Measurements from ENCODE around the gene SLC35F3. TPM values are rescaled to one million over a fixed set of nuclear protein-coding genes. Genes with fewer than 3 reads are reported as not detected.
"Not testable (repeated sequence)": the region's sequence is repeated elsewhere in the genome, so short reads cannot be mapped to it uniquely, and the experiment has no call there.

SLC35F3 gene
- total and polyA plus RNA-seq, 4 donors, result 0.01 to 0.37 (median 0.08) TPM; not detected in 1

DNA sequence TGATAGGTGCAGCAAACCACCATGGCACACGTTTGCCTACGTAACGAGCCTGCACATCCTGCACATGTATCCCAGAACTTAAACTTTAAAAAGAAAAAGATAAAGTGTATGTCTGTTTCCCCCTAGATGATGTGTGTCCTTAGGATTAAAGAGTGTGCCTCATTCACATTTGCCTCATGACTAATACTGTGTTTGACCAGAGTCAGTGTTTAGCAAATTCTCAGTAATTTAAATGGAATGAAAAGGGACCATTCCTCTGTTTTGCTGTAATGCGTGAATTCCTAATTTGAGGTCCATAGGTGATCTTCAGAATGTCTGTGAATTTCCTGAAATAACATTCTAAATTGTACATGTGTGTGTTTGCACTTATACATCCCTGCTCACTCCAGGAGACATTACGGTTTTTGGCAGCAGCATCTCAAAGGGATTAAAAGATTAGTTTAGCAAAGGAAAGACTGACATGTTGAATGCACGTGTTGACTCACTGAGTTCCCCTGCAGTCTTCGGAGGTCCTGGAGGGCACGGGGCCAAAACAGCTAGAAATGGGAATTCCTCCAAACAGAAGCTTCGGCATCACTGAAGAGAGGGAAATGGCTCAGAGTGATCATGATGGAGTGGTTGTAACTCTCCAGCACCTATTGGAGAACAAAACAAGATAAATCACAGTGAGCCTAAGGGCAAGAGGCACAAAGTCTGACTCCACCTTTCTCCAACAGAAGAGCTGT lies 19.1 kb upstream of the SLC35F3 start (continued):
- TF ChIP-seq, protein P1, sequence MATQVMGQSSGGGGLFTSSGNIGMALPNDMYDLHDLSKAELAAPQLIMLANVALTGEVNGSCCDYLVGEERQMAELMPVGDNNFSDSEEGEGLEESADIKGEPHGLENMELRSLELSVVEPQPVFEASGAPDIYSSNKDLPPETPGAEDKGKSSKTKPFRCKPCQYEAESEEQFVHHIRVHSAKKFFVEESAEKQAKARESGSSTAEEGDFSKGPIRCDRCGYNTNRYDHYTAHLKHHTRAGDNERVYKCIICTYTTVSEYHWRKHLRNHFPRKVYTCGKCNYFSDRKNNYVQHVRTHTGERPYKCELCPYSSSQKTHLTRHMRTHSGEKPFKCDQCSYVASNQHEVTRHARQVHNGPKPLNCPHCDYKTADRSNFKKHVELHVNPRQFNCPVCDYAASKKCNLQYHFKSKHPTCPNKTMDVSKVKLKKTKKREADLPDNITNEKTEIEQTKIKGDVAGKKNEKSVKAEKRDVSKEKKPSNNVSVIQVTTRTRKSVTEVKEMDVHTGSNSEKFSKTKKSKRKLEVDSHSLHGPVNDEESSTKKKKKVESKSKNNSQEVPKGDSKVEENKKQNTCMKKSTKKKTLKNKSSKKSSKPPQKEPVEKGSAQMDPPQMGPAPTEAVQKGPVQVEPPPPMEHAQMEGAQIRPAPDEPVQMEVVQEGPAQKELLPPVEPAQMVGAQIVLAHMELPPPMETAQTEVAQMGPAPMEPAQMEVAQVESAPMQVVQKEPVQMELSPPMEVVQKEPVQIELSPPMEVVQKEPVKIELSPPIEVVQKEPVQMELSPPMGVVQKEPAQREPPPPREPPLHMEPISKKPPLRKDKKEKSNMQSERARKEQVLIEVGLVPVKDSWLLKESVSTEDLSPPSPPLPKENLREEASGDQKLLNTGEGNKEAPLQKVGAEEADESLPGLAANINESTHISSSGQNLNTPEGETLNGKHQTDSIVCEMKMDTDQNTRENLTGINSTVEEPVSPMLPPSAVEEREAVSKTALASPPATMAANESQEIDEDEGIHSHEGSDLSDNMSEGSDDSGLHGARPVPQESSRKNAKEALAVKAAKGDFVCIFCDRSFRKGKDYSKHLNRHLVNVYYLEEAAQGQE (IDR thresholded peaks at IDR 0.05), result no peak

DNA sequence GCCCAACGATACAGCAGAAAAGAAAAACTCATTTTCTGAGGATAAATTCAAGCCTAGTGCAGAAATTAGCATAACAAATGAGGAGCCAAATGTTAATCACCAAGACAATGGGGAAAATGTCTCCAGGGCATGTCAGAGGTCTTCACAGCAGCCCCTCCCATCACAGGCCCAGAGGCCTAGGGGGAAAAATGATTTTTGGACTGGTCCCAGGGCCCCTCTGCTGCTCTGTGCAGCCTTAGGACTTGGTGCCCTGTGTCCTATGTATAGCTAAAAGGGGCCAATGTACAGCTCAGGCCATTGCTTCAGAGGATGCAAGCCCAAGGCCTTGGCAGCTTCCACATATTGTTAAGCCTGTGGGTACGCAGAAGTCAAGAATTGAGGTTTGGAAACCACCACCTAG lies 13.3 kb upstream of the SLC35F3 start:
- not testable (repeated sequence) for H3K36me3 ChIP-seq (ENCODE audit: control insufficient read depth in 4 of 4, insufficient read depth in 3 of 4, low read depth in 1 of 4, low read length in 3 of 4); H3K9me3 ChIP-seq (ENCODE audit: control insufficient read depth in 4 of 4, low read length in 3 of 4); H3K4me3 ChIP-seq (ENCODE audit: low read depth in 1 of 3, low read length in 3 of 3); DNase-seq (ENCODE audit: low spot score); H3K27ac ChIP-seq (ENCODE audit: low read depth in 1 of 2, low read length in 2 of 2); H3K4me1 ChIP-seq (ENCODE audit: control insufficient read depth in 4 of 4, insufficient read depth in 4 of 4, low read length in 3 of 4); H3K27me3 ChIP-seq (ENCODE audit: control insufficient read depth in 4 of 4, insufficient read depth in 4 of 4, low read length in 3 of 4); H3K9ac ChIP-seq (ENCODE audit: low read depth in 1 of 2, low read length in 2 of 2)
- WGBS, result 75% methylated on average over 2 of the region's 2 CpGs

DNA sequence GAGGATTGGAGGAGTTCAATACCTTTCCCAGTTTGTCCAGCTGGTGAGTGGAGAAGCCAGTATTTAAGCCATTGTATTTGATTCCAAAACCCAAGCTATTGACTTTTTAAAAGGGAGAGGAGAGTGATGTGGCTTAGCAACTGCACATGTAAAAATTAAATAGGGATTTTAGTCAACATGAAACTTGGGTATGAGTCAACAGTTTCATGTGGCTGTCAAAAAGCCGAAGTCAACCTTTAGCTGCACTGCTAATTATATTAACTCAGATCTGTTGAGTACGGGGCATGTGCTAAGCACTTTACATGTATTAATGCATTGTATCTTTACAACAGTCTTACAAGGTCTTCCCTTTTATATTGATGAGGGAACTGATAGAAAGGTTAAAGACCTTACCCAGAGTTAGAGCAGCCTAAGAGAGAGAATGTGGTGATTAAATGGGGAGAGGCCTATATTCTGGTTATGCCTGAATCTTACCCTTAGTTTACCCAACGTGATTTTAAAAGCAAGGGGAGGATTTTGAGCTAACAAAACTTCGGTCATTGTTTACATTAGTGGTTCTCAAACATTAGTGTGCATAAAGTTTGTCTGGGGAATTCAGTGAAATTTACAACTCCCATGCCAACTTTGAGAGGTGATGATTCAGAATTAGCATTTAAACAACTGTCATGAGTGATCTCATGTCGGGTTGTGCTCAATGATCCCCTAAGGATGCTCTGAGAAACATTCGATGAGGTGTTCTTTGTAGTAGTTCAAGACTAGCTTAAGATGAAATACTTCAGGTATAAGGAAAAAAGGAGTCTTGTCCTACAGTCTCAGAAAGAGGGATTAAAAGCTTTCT lies 6.9 kb upstream of the SLC35F3 start:
- H3K4me1 ChIP-seq (ENCODE audit: control insufficient read depth in 4 of 4, insufficient read depth in 4 of 4, low read length in 3 of 4), result no peaks in the 10 kb centered on the region
- H3K9ac ChIP-seq (ENCODE audit: low read depth in 1 of 2, low read length in 2 of 2), result no peak overlapping the region
- H3K27me3 ChIP-seq (ENCODE audit: control insufficient read depth in 4 of 4, insufficient read depth in 4 of 4, low read length in 3 of 4), result peaks cover 0 to 3% (median 2%) of the 10 kb centered on the region in 4 donors
- no peak for DNase-seq (ENCODE audit: low spot score)
- no peaks in the 10 kb centered on the region for H3K9me3 ChIP-seq (ENCODE audit: control insufficient read depth in 4 of 4, low read length in 3 of 4)
- H3K27ac ChIP-seq (ENCODE audit: low read depth in 1 of 2, low read length in 2 of 2), result no peak overlapping the region
- 77% methylated on average over 6 of the region's 6 CpGs for WGBS
- H3K4me3 ChIP-seq (ENCODE audit: low read depth in 1 of 3, low read length in 3 of 3), result no peak overlapping the region
- TF ChIP-seq GABPA (IDR thresholded peaks at IDR 0.05 in 1 of 2, conservative IDR thresholded peaks at IDR 0.05 in 1 of 2) (no peak), YY1 (IDR thresholded peaks at IDR 0.05) (no peak), ZBTB33 (IDR thresholded peaks at IDR 0.05) (no peak), NR2F2 (IDR thresholded peaks at IDR 0.05) (no peak), HNF4G (IDR thresholded peaks at IDR 0.05) (no peak), RAD21 (IDR thresholded peaks at IDR 0.05) (no peak), RXRA (IDR thresholded peaks at IDR 0.05) (no peak), EGR1 (IDR thresholded peaks at IDR 0.05; ENCODE audit: low read depth in 2 of 2) (no peak)
- TF ChIP-seq, protein P2, sequence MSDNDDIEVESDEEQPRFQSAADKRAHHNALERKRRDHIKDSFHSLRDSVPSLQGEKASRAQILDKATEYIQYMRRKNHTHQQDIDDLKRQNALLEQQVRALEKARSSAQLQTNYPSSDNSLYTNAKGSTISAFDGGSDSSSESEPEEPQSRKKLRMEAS (IDR thresholded peaks at IDR 0.05), result no peak
- no peaks in the 10 kb centered on the region for H3K36me3 ChIP-seq (ENCODE audit: control insufficient read depth in 4 of 4, insufficient read depth in 3 of 4, low read depth in 1 of 4, low read length in 3 of 4)
